Osteocyte (in vitro differentiated cells): ENCODE data around the gene SORBS1. TPM values are rescaled to one million over a fixed set of nuclear protein-coding genes. Genes with fewer than 3 reads are reported as not detected.

ENCODE experiments used
- DNase-seq: peaks from one replicate; pipeline ENCODE4 v3.0.0; 2021; ENCODE audit warnings: mixed read lengths; ENCODE audit not compliant: unreplicated experiment; ENCODE audit errors: extremely low spot score
- H3K27ac Mint-ChIP-seq: one replicate; pipeline ENCODE4 v1.8.0; 2021; ENCODE audit warnings: mild to moderate bottlenecking, mixed read lengths; ENCODE audit not compliant: unreplicated experiment
- H3K27me3 Mint-ChIP-seq: one replicate; pipeline ENCODE4 v1.8.0; 2021; ENCODE audit warnings: mixed read lengths; ENCODE audit not compliant: unreplicated experiment
- H3K36me3 Mint-ChIP-seq: one replicate; pipeline ENCODE4 v1.8.0; 2021; ENCODE audit warnings: mixed read lengths; ENCODE audit not compliant: unreplicated experiment
- H3K4me1 Mint-ChIP-seq: one replicate; pipeline ENCODE4 v1.8.0; 2021; ENCODE audit warnings: mixed read lengths; ENCODE audit not compliant: unreplicated experiment
- H3K4me3 Mint-ChIP-seq: one replicate; pipeline ENCODE4 v1.8.0; 2021; ENCODE audit warnings: mild to moderate bottlenecking, moderate library complexity, mixed read lengths; ENCODE audit not compliant: unreplicated experiment
- H3K9me3 Mint-ChIP-seq: one replicate; pipeline ENCODE4 v1.8.0; 2021; ENCODE audit warnings: mixed read lengths; ENCODE audit not compliant: unreplicated experiment
- CTCF ChIP-seq: fragments of 200-600 bp; sonication (generic); IDR thresholded peaks from 2 replicates; pipeline ENCODE4 v1.5.0; 2021; ENCODE audit warnings: antibody characterized with exemption, mild to moderate bottlenecking, moderate library complexity
- total RNA-seq: library from RNA; stranded (reverse); gene quantifications from 2 replicates; pipeline ENCODE4 v1.2.1, GENCODE V29; 2021

Gene SORBS1
- total RNA-seq, 1 donor from 2014 or later: 1.7 TPM

GRCh38 chr10:95416270-95416669, 144.9 kb downstream of the SORBS1 start:
- DNase-seq: no peak
- Mint-ChIP-seq H3K9me3 (no peaks in the 10 kb centered on the region), H3K27me3 (peaks cover 51% of the 10 kb centered on the region), H3K4me3 (no peak overlapping the region), H3K27ac (no peak overlapping the region), H3K4me1 (peaks cover 5% of the 10 kb centered on the region), H3K36me3 (no peaks in the 10 kb centered on the region)
- TF ChIP-seq CTCF: no peak

GRCh38 chr10:95415621-95416031, 145.5 kb downstream of the SORBS1 start:
- Mint-ChIP-seq H3K36me3 (no peaks in the 10 kb centered on the region), H3K4me1 (peaks cover 5% of the 10 kb centered on the region), H3K27ac (no peak overlapping the region), H3K9me3 (no peaks in the 10 kb centered on the region), H3K4me3 (no peak overlapping the region), H3K27me3 (peaks cover 52% of the 10 kb centered on the region)
- no peak for DNase-seq
- no peak for TF ChIP-seq CTCF

GRCh38 chr10:95414844-95415485, 146.2 kb downstream of the SORBS1 start:
- no peak overlapping the region for H3K27ac Mint-ChIP-seq

GRCh38 chr10:95414016-95414830, 146.9 kb downstream of the SORBS1 start:
- H3K9me3 Mint-ChIP-seq: no peaks in the 10 kb centered on the region

More at GRCh38 chr10:95414844-95415485, 146.2 kb downstream of the SORBS1 start:
- H3K36me3 Mint-ChIP-seq: no peaks in the 10 kb centered on the region
- no peak overlapping the region for H3K4me3 Mint-ChIP-seq
- DNase-seq: no peak
- no peaks in the 10 kb centered on the region for H3K9me3 Mint-ChIP-seq
- TF ChIP-seq CTCF: no peak
- peaks cover 5% of the 10 kb centered on the region for H3K4me1 Mint-ChIP-seq
- peaks cover 51% of the 10 kb centered on the region for H3K27me3 Mint-ChIP-seq

More at GRCh38 chr10:95414016-95414830, 146.9 kb downstream of the SORBS1 start:
- Mint-ChIP-seq H3K27ac (no peak overlapping the region), H3K36me3 (no peaks in the 10 kb centered on the region), H3K4me1 (peaks cover 2% of the 10 kb centered on the region), H3K4me3 (no peak overlapping the region), H3K27me3 (peaks cover 56% of the 10 kb centered on the region)
- no peak for DNase-seq
- no peak for TF ChIP-seq CTCF
